ENCODE measurements around the gene CGB5.

- TF ChIP-seq EZH2 (IDR thresholded peaks at IDR 0.05; ENCODE audit: low read depth, unreplicated experiment) (no peak), CTCF (conservative IDR thresholded peaks at IDR 0.05; ENCODE audit: low read depth in 2 of 2) (no peak), CREB1 (CRISPR knock-in tag; IDR thresholded peaks at IDR 0.05; ENCODE audit: low read depth) (no peak), NANOG (IDR thresholded peaks at IDR 0.05; ENCODE audit: borderline replicate concordance) (no peak), REST (IDR thresholded peaks at IDR 0.05; ENCODE audit: unreplicated experiment) (no peak), EZH2phosphoT487 (IDR thresholded peaks at IDR 0.05; ENCODE audit: unreplicated experiment) (no peak), ZNF114 (CRISPR knock-in tag; IDR thresholded peaks at IDR 0.05) (no peak), POLR2AphosphoS5 (IDR thresholded peaks at IDR 0.05; ENCODE audit: low read depth) (no peak), JUNB (IDR thresholded peaks at IDR 0.05; ENCODE audit: unreplicated experiment) (no peak)
Measured at GRCh38 chr19:49086296-49086695, 42.6 kb downstream of the CGB5 start.

Data from GM23338 (cell line).